Osteoblast (primary cell): ENCODE measurements around the gene NRCAM. TPM values are rescaled to one million over a fixed set of nuclear protein-coding genes. Genes with fewer than 3 reads are reported as not detected.

Source experiments
- DNase-seq: peaks from one replicate; pipeline ENCODE4 v3.0.0; 2011; ENCODE audit warnings: low spot score, mixed read lengths; ENCODE audit not compliant: insufficient read length; ENCODE audit errors: missing footprints
- H2AFZ ChIP-seq: 2 replicates; pipeline ENCODE4 v1.6.0; 2011; ENCODE audit warnings: mild to moderate bottlenecking, low read length
- H3K27ac ChIP-seq: 2 replicates; pipeline ENCODE4 v1.5.1; 2011; ENCODE audit warnings: mild to moderate bottlenecking, low read depth, low read length, moderate library complexity
- H3K27me3 ChIP-seq: 2 replicates; pipeline ENCODE4 v1.6.0; 2012; ENCODE audit warnings: mild to moderate bottlenecking, control low read depth, inconsistent platforms, low read length, moderate library complexity; ENCODE audit not compliant: insufficient read depth
- H3K36me3 ChIP-seq: 2 replicates; pipeline ENCODE4 v1.5.1; 2011; ENCODE audit warnings: mild to moderate bottlenecking, low read length, control low read depth, moderate library complexity; ENCODE audit not compliant: insufficient read depth
- H3K4me1 ChIP-seq: 2 replicates; pipeline ENCODE4 v1.5.1; 2011; ENCODE audit warnings: mild to moderate bottlenecking, low read length, control low read depth, moderate library complexity; ENCODE audit not compliant: insufficient read depth
- H3K4me2 ChIP-seq: 2 replicates; pipeline ENCODE4 v1.6.0; 2011; ENCODE audit warnings: mild to moderate bottlenecking, low read length; ENCODE audit not compliant: insufficient read depth
- H3K4me3 ChIP-seq: fragments of 200-600 bp; sonication (generic); 3 replicates; pipeline ENCODE4 v1.5.1; 2012; ENCODE audit warnings: mild to moderate bottlenecking, low read length, inconsistent platforms; ENCODE audit not compliant: insufficient read depth
- H3K79me2 ChIP-seq: 2 replicates; pipeline ENCODE4 v1.6.0; 2012; ENCODE audit warnings: mild to moderate bottlenecking, low read length, control low read depth, inconsistent platforms; ENCODE audit not compliant: insufficient read depth
- H3K9me3 ChIP-seq: 2 replicates; pipeline ENCODE4 v1.5.1; 2011; ENCODE audit warnings: low read depth, low read length, control low read depth
- H4K20me1 ChIP-seq: 2 replicates; pipeline ENCODE4 v1.6.0; 2012; ENCODE audit warnings: mild to moderate bottlenecking, low read length, control low read depth; ENCODE audit not compliant: insufficient read depth
- CTCF ChIP-seq: IDR thresholded peaks from 2 replicates; pipeline ENCODE4 v1.5.1; 2011; ENCODE audit warnings: mild to moderate bottlenecking, low read depth, low read length, moderate library complexity; ENCODE audit errors: extremely low read depth
- total RNA-seq: library from RNA; depleted of rRNA; stranded (reverse); fragments of >200 nt; gene quantifications from 2 replicates; pipeline ENCODE4 v1.2.3, GENCODE V29; 2012

The NRCAM gene
- total RNA-seq, 1 donor, result 2.2 TPM

GRCh38 chr7:108127461-108127860 lies 328.8 kb downstream of the NRCAM start:
- Histone ChIP-seq H3K4me3 (no peak overlapping the region), H3K79me2 (no peaks in the 10 kb centered on the region), H3K27me3 (no peaks in the 10 kb centered on the region), H2AFZ (no peak overlapping the region), H3K9me3 (no peaks in the 10 kb centered on the region), H4K20me1 (no peaks in the 10 kb centered on the region), H3K27ac (no peak overlapping the region), H3K36me3 (no peaks in the 10 kb centered on the region), H3K4me2 (no peak overlapping the region), H3K4me1 (no peaks in the 10 kb centered on the region)
- no peak for DNase-seq
- TF ChIP-seq CTCF, result no peak

GRCh38 chr7:108124820-108125219 lies 331.4 kb downstream of the NRCAM start:
- Histone ChIP-seq H3K27me3 (no peaks in the 10 kb centered on the region), H3K9me3 (no peaks in the 10 kb centered on the region), H2AFZ (no peak overlapping the region), H3K4me2 (no peak overlapping the region), H3K27ac (no peak overlapping the region), H3K79me2 (no peaks in the 10 kb centered on the region), H3K4me3 (no peak overlapping the region), H3K4me1 (no peaks in the 10 kb centered on the region), H4K20me1 (no peaks in the 10 kb centered on the region), H3K36me3 (no peaks in the 10 kb centered on the region)
- no peak for DNase-seq
- no peak for TF ChIP-seq CTCF

GRCh38 chr7:108122181-108122580 lies 334.1 kb downstream of the NRCAM start:
- Histone ChIP-seq H3K27me3 (no peaks in the 10 kb centered on the region), H3K4me2 (no peak overlapping the region), H3K4me3 (no peak overlapping the region), H3K27ac (no peak overlapping the region), H3K4me1 (no peaks in the 10 kb centered on the region), H3K36me3 (no peaks in the 10 kb centered on the region), H2AFZ (no peak overlapping the region), H4K20me1 (no peaks in the 10 kb centered on the region), H3K79me2 (no peaks in the 10 kb centered on the region), H3K9me3 (no peaks in the 10 kb centered on the region)
- TF ChIP-seq CTCF, result no peak
- DNase-seq, result no peak

GRCh38 chr7:108120933-108121332 lies 335.3 kb downstream of the NRCAM start:
- no peak for TF ChIP-seq CTCF
- no peak overlapping the region for H2AFZ ChIP-seq
- H3K79me2 ChIP-seq, result no peaks in the 10 kb centered on the region
- H3K27me3 ChIP-seq, result no peaks in the 10 kb centered on the region
- no peak overlapping the region for H3K4me2 ChIP-seq
- DNase-seq, result no peak
- no peaks in the 10 kb centered on the region for H3K9me3 ChIP-seq
- H3K4me1 ChIP-seq, result no peaks in the 10 kb centered on the region
- H3K4me3 ChIP-seq, result no peak overlapping the region
- no peaks in the 10 kb centered on the region for H4K20me1 ChIP-seq
- H3K36me3 ChIP-seq, result no peaks in the 10 kb centered on the region
- no peak overlapping the region for H3K27ac ChIP-seq
